SH-SY5Y (cell line): ENCODE measurements around the gene ANTXR1.

ENCODE experiments used
- GATA2 ChIP-seq: IDR thresholded peaks from 2 replicates; pipeline ENCODE4 v1.6.1; 2011; ENCODE audit warnings: mild to moderate bottlenecking, low read depth, low read length
- GATA3 ChIP-seq: IDR thresholded peaks from 2 replicates; pipeline ENCODE4 v1.6.1; 2011; ENCODE audit warnings: low read depth, mild to moderate bottlenecking, low read length, moderate library complexity

GRCh38 chr2:69041214-69041613 is 28.2 kb downstream of the ANTXR1 start:
- TF ChIP-seq GATA2 (no peak), GATA3 (no peak)
